RWPE1 (cell line): Measurements from ENCODE around the gene ACBD4.

Source experiments
- CTCF ChIA-PET: fragments of 350-600 bp; sonication (Branson Sonifier 250); formaldehyde crosslinking; extraction: SDS; loops from one replicate; lab custom pipeline; 2021; lab: Yijun Ruan, JAX
- POLR2A ChIA-PET: fragments of 400-600 bp; formaldehyde crosslinking; extraction: SDS; loops from one replicate; lab custom pipeline; 2020; ENCODE audit warnings: antibody characterized with exemption; ENCODE audit not compliant: low non-redundant PET; lab: Yijun Ruan, JAX
- DNase-seq: peaks from one replicate; pipeline ENCODE4 v3.0.0; 2012; ENCODE audit warnings: low spot score
- H3K27ac ChIP-seq: fragments of 450-650 bp; 2 replicates; pipeline ENCODE4 v1.5.1; 2017
- TF ChIP-seq, protein P1 (sequence below): fragments of 450-650 bp; conservative IDR thresholded peaks from 2 replicates; pipeline ENCODE4 v1.5.1; 2017; ENCODE audit warnings: low read depth, mild to moderate bottlenecking

ACBD4 gene

DNA sequence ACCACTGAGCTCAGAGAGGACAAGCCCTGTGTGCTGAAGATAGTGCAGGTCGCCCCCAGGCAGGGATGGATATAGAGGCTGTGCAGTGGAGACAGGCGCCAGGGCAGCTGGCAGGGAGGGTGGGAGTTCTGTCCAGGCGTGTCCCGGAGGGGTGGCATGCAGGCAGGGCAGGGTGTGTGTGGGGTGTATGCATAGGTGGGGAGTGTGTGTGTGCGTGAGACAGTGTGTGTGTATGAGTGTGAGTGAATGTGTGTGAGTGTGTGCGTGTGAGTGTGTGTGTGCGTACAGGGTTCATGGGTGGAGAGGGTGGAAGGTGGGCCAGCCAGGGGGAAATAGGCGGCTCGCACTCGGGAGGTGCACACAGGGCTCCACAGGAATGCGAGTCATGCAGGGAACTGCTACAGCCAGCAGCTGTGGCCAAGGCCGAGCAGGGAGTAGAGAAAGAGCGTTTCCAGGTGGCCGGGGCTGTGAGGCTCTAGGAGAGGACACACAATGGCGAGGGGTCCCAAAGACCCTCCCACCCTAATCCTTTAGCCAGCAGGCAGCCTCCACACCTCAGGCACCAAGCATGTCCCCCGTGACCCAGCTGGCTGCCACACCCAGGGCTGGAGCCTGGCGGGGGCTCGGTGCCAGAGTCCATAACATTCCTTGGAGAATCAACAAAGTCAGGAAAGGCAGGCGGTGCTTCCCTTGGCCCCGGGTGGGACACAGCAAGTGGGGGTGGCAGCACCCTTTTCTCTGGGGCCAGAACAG is 7.8 kb upstream of the ACBD4 start:
- H3K27ac ChIP-seq = peak overlapping the region; percentile 100
- ChIA-PET POLR2A (no interaction called here), CTCF (interaction anchor here (1.5 kb wide), 1 partner anchor 19 kb away, joined by 3 read pairs; no protein-coding TSS in a partner anchor)
- TF ChIP-seq, protein P1, sequence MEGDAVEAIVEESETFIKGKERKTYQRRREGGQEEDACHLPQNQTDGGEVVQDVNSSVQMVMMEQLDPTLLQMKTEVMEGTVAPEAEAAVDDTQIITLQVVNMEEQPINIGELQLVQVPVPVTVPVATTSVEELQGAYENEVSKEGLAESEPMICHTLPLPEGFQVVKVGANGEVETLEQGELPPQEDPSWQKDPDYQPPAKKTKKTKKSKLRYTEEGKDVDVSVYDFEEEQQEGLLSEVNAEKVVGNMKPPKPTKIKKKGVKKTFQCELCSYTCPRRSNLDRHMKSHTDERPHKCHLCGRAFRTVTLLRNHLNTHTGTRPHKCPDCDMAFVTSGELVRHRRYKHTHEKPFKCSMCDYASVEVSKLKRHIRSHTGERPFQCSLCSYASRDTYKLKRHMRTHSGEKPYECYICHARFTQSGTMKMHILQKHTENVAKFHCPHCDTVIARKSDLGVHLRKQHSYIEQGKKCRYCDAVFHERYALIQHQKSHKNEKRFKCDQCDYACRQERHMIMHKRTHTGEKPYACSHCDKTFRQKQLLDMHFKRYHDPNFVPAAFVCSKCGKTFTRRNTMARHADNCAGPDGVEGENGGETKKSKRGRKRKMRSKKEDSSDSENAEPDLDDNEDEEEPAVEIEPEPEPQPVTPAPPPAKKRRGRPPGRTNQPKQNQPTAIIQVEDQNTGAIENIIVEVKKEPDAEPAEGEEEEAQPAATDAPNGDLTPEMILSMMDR = no peak
- no peak for DNase-seq

DNA sequence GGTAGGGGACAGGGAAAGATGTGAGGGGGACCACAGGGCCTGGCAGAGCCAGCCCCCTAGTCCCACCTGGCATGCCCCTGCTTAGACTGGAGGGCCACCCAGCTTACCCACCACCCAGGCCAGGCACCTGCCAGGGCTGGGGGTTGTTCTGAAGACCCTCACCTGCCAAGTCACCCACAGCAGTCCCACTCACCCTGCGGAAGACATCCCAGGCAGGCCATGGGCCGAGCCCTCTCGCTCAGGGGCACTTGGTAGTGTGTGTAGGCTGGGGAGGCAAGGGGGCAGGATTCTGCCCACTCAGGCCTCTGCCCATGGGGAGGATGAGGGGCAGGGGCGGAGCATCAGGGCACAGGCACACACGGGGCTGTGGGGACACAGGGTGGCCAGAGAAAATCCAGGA is 7.2 kb upstream of the ACBD4 start:
- CTCF ChIA-PET = interaction anchor here (1.5 kb wide), 1 partner anchor 19 kb away, joined by 3 read pairs; no protein-coding TSS in a partner anchor

DNA sequence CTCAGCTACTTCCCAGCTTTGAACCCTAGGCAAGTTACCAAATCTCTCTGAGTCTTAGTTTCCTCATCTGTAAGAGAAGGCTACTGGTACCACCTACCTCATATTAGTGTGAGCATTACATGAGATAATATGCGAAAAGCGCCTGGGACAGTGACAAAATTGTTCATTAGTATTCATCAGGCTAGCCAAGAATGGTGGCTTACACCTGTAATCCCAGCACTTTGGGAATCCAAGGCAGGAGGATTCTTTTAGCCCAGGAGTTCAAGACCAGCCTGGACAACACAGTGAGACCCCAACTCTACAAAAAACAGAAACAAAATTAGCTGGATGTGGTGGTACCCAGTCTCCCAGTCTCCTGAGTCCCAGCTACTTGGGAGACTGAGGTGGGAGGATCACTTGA is 6.5 kb upstream of the ACBD4 start:
- DNase-seq = no peak
- CTCF ChIA-PET = interaction anchor here (0.6 to 1.5 kb wide), 4 partner anchors 20 to 210 kb away, joined by 3 to 5 read pairs (median 4); no protein-coding TSS in a partner anchor
- peak overlapping the region; percentile 100 for H3K27ac ChIP-seq
- POLR2A ChIA-PET = interaction anchor here (0.5 kb wide), 1 partner anchor 20 kb away, joined by 3 read pairs; no protein-coding TSS in a partner anchor
- TF ChIP-seq, protein P1 = no peak

More for the DNA sequence above, 7.2 kb upstream of the ACBD4 start:
- TF ChIP-seq, protein P1 = no peak
- peak overlapping the region; percentile 100 for H3K27ac ChIP-seq
- POLR2A ChIA-PET = no interaction called here
- no peak for DNase-seq

DNA sequence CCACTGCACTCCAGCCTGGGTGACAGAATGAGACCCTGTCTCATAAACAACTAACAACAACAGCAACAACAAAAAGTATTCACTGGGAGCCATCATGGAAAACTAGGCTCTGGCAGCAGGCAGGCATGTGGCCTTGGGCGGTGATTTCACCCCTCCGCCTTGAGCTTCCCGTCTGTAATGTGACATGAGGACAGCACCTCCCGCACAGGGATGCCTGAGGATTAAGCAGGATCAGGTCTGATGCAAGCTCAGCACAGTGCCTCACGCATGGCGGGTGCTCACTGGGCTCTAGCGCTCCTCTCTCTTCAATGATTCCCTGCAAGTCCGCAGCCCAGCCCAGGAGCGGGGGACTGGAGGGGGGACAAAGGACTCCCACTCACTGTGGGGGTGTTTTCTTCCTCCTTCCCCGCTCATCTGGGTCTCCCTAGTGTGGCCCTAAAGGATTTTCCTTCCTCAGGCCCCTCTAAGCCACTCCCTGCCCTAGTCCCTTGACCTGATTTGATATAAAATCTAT is 6.0 kb upstream of the ACBD4 start:
- no peak for DNase-seq
- peak overlapping the region; percentile 100 for H3K27ac ChIP-seq
- ChIA-PET POLR2A (interaction anchor here (0.5 kb wide), 1 partner anchor 19 kb away, joined by 3 read pairs; no protein-coding TSS in a partner anchor), CTCF (interaction anchor here (0.5 to 1.0 kb wide), 7 partner anchors 12 to 232 kb away, joined by 3 to 5 read pairs (median 4); no protein-coding TSS in a partner anchor)
- TF ChIP-seq, protein P1 = no peak

DNA sequence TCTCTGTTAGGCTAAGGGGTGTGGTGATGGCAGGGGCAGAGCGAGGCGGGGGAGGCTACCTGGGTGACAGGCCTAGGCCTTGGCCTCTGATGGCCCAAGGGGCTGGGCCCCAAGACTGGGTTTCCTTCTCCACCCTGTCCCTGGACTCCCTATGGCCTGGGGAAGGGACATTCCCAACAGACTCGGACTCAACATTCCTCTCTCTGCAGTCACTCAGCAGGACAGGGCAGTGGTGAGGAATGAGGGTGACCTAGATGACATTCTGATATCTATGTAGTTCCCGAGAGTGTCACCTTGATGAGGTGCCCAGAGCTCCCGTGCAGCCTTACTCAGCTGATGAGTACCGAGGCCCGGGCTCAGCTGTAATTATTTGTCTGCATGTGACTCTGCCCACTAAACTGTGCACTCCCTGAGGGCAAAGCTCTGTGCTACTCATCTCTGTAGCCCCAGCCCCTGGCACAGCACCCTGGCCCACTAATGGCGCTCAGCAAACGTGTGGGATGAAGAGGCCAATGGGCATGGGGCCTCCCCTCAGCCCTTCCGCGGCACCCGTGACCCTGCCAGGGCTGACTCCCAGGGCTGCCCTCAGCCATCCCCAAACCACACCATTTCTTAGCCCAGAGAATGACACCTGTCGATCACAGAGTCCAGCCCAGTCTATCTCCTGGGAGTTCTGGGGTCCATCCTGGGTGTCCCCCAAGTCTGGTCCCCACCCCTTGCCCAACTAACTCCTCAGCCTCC is 5.4 kb upstream of the ACBD4 start:
- no peak for DNase-seq
- TF ChIP-seq, protein P1 = no peak
- ChIA-PET CTCF (interaction anchor here (0.5 to 1.7 kb wide), 6 partner anchors 12 to 232 kb away, joined by 3 to 5 read pairs (median 4); no protein-coding TSS in a partner anchor), POLR2A (no interaction called here)
- H3K27ac ChIP-seq = peak overlapping the region; percentile 100
